Subcutaneous abdominal adipose tissue (tissue), 5 donors: ENCODE data around the gene ORAI3.
A peak's percentile ranks its signal among the peaks of the same experiment; 100 is the strongest.
"Not testable (repeated sequence)": the region's sequence is repeated elsewhere in the genome, so short reads cannot be mapped to it uniquely, and the experiment has no call there.

Source experiments
- H3K27ac ChIP-seq: one replicate; pipeline ENCODE4 v1.7.0; 2013; ENCODE audit warnings: low read depth, mild to moderate bottlenecking, inconsistent platforms, low read length, moderate library complexity
- H3K27me3 ChIP-seq, 5 donors: one replicate each; pipeline ENCODE4 v1.7.0; 2013; ENCODE audit warnings: low read length in 5 of 5, inconsistent platforms in 1 of 5; ENCODE audit not compliant: control insufficient read depth in 5 of 5, insufficient read depth in 4 of 5
- H3K36me3 ChIP-seq, 5 donors: one replicate each; pipeline ENCODE4 v1.7.0; 2013; ENCODE audit warnings: low read length in 5 of 5; ENCODE audit not compliant: control insufficient read depth in 5 of 5, insufficient read depth in 5 of 5
- H3K4me1 ChIP-seq, 5 donors: one replicate each; pipeline ENCODE4 v1.7.0; 2013; ENCODE audit warnings: low read length in 5 of 5, mild to moderate bottlenecking in 3 of 5, moderate library complexity in 1 of 5; ENCODE audit not compliant: control insufficient read depth in 5 of 5, insufficient read depth in 5 of 5
- H3K4me3 ChIP-seq, 5 donors: one replicate each; pipeline ENCODE4 v1.7.0; 2013; ENCODE audit warnings: low read length in 5 of 5, low read depth in 1 of 5
- H3K9ac ChIP-seq, 5 donors: one replicate each; pipeline ENCODE4 v1.7.0; 2013; ENCODE audit warnings: low read length in 5 of 5, mild to moderate bottlenecking in 4 of 5, moderate library complexity in 3 of 5
- H3K9me3 ChIP-seq, 5 donors: one replicate each; pipeline ENCODE4 v1.7.0; 2013; ENCODE audit warnings: low read length in 5 of 5; ENCODE audit not compliant: control insufficient read depth in 5 of 5
- donor health status: healthy.
- donor health status: healthy.
- donor health status: healthy.
- donor health status: healthy.
- donor health status: healthy.

ORAI3 gene

DNA sequence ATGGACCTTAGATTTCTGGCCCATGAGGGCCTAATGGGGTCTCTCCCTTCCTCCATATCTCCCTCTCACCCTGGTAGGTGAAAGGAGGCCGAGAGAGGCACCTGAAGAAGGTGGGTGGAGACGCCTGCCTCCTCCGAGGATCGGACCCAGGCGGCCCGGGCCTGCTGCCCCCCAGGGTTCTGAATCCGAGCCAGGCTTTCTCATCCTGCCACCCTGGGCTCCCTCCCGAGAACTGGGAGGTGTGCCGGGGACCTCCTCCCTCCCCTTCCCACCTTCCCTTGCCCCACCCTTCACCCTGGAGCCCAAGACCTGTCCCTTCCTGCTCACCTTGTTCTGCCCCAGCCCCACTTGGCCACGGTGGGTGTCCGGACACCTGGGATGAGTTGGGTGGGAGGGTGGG is 20.5 kb upstream of the ORAI3 start:
- Histone ChIP-seq H3K4me3 (no peak overlapping the region), H3K27me3 (no peaks in the 10 kb centered on the region), H3K9ac (no peak overlapping the region), H3K27ac (no peak overlapping the region), H3K36me3 (peaks cover 7 to 54% (median 28%) of the 10 kb centered on the region in 5 donors), H3K9me3 (no peaks in the 10 kb centered on the region), H3K4me1 (peaks cover 1 to 11% (median 8%) of the 10 kb centered on the region in 5 donors)

DNA sequence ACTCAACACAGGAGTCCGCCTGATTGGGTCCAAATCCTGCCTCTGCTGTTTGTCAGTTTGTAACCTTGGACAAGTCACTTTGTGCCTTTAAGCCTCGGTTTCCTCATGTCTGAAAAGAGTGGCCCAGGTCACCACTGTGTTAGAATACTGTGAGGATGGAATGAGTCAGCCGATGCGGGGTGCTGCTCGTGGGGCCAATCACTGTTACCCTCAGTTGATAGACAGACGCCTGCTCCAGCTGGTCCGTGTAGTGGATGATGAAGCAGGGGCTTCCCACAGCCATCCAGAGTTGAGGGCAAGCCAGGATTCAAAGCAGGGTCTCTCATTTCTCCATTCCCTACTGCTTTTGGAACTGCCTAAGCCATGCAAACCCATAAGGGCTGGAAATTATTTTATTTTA is 19.7 kb upstream of the ORAI3 start:
- no peak overlapping the region for H3K27ac ChIP-seq
- no peak overlapping the region for H3K9ac ChIP-seq

DNA sequence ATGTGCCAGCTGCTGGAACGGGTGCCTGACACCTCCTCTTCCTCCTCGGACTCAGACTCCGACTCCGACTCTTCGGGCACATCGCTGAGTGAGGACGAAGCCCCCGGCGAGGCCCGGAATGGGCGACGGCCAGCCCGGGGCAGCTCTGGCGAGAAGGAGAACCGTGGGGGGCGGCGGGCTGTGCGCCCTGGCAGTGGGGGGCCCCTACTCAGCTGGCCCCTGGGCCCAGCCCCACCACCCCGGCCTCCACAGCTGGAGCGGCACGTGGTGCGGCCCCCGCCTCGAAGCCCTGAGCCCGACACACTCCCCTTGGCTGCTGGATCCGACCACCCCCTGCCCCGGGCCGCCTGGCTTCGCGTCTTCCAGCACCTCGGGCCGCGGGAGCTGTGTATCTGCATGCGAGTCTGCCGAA is 18.7 kb upstream of the ORAI3 start:
- Histone ChIP-seq H3K27ac (no peak overlapping the region), H3K36me3 (peaks cover 7 to 58% (median 28%) of the 10 kb centered on the region in 5 donors), H3K27me3 (no peaks in the 10 kb centered on the region), H3K4me3 (no peak overlapping the region), H3K4me1 (peaks cover 0 to 3% (median 0%) of the 10 kb centered on the region in 5 donors), H3K9me3 (no peaks in the 10 kb centered on the region), H3K9ac (no peak overlapping the region)

More for the DNA sequence above, 19.7 kb upstream of the ORAI3 start:
- Histone ChIP-seq H3K9me3 (no peaks in the 10 kb centered on the region), H3K27me3 (no peaks in the 10 kb centered on the region), H3K36me3 (peaks cover 7 to 54% (median 28%) of the 10 kb centered on the region in 5 donors), H3K4me3 (no peak overlapping the region), H3K4me1 (peaks cover 1 to 9% (median 8%) of the 10 kb centered on the region in 5 donors)

DNA sequence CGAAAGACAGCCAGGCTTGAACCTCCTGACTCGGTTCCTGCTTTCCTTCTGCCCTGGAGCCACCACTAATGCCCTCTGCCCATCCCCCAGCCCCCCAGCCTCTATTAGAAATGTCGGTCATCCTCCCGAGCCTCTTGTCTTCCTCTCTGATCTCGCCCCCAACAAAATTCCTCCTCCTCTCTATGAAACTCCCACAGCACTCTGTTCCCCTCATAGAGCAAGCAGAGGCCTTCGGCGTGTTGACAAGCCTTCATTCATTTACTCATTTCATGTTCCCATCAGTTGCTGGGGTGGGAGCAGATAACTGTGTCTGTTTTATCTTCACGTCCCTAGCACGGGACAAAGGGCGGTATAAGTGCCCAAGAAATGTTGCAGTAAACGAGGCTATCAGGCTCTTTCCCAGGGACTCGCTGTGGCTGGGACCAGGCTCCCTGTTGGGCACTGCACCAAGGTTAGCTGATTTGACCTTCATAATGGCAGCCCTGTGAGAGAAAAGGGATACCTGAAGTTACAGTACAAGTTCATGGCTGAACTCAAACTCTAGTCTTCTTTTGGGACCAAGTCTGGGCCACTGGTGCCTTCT is 17.7 kb upstream of the ORAI3 start:
- peaks cover 7 to 59% (median 29%) of the 10 kb centered on the region in 5 donors for H3K36me3 ChIP-seq
- no peak overlapping the region for H3K9ac ChIP-seq

DNA sequence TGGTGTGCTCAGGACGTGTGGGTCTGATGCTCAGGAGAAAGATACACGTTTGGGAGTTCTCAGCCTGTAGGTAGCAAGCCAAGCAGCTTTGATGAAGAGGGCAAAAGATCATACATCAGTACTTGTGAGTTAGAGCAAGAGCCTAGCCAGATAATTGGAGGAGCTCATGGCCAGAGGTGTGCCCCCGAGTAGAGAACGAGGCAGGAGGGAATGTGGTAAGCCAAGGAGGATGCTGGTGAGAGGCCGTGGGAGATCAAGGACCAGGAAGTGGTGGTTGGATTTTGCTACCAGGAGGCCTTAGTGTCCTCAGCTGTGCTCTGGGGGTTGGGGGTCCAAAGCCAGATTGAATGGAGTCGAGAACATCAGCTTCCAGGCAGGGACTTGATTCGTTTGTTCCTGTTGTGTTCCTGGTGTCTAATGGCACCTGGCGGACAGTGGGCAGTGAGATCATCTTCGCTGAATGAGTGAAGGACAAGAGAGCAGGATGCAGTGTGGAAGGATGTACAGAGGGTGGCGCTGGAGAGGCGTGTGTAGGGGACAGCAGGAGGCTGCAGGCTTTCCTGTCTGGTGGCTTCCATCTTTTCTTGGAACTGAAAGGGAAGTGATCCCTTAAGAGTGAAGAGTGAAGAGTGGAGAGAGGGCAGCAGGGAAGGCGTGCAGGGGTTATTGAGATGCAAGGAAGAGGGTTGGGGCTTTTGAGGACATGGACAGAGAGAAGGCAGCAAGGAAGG is 13.9 kb upstream of the ORAI3 start:
- Histone ChIP-seq H3K9me3 (no peaks in the 10 kb centered on the region), H3K27ac (no peak overlapping the region), H3K4me3 (no peak overlapping the region), H3K36me3 (peaks cover 7 to 43% (median 25%) of the 10 kb centered on the region in 5 donors), H3K4me1 (peaks cover 0 to 10% (median 0%) of the 10 kb centered on the region in 5 donors), H3K27me3 (no peaks in the 10 kb centered on the region), H3K9ac (no peak overlapping the region)

More for the DNA sequence above, 17.7 kb upstream of the ORAI3 start:
- H3K4me3 ChIP-seq, result no peak overlapping the region
- no peaks in the 10 kb centered on the region for H3K27me3 ChIP-seq
- H3K27ac ChIP-seq, result no peak overlapping the region
- H3K9me3 ChIP-seq, result no peaks in the 10 kb centered on the region
- H3K4me1 ChIP-seq, result peaks cover 0 to 4% (median 0%) of the 10 kb centered on the region in 5 donors

DNA sequence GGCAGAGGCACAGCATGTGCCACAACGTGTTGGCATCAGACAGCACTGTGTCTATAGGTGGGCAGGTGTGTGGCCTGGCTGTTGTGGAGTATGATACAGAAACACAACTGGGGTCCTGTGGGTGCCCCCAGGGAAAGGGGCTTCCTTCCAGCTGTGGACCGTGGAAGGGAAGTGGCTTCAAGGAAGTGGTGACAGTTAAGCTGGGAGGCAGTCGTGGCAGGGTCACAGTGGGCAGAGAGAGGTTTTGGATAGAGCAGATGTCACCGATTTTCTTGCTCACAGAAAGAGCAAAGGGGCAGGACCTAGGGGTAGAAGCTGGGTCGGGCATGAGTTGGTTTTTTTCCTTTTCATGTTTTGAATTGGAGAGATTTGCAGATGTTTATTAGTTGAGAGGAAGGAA is 11.2 kb upstream of the ORAI3 start:
- Histone ChIP-seq H3K27ac (no peak overlapping the region), H3K9ac (no peak overlapping the region)

DNA sequence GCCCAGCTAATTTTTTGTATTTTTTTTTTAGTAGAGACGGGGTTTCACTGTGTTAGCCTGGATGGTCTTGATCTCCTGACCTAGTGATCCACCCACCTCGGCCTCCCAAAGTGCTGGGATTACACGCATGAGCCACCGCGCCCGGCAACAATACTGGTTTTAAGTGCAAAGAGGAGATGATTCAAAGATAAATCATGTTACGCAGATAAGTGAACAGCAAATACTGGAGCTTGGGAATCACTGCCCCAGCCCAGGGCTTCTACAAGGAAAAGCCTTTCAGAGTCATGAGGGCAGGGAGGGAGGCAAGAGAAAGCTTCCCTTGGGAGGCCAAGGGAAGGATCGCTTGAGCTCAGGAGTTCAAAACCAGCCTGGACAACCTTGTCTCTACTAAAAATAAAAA is 9.3 kb upstream of the ORAI3 start:
- not testable (repeated sequence) for H3K4me3 ChIP-seq, H3K27ac ChIP-seq, H3K9me3 ChIP-seq, H3K9ac ChIP-seq, H3K27me3 ChIP-seq
- Histone ChIP-seq H3K4me1 (peaks cover 2 to 18% (median 6%) of the 10 kb centered on the region in 5 donors), H3K36me3 (peaks cover 3 to 32% (median 15%) of the 10 kb centered on the region in 5 donors)

More for the DNA sequence above, 11.2 kb upstream of the ORAI3 start:
- no peaks in the 10 kb centered on the region for H3K9me3 ChIP-seq
- no peaks in the 10 kb centered on the region for H3K27me3 ChIP-seq
- peaks cover 2 to 18% (median 6%) of the 10 kb centered on the region in 5 donors for H3K4me1 ChIP-seq
- H3K4me3 ChIP-seq, result no peak overlapping the region
- peaks cover 0 to 24% (median 7%) of the 10 kb centered on the region in 5 donors for H3K36me3 ChIP-seq

DNA sequence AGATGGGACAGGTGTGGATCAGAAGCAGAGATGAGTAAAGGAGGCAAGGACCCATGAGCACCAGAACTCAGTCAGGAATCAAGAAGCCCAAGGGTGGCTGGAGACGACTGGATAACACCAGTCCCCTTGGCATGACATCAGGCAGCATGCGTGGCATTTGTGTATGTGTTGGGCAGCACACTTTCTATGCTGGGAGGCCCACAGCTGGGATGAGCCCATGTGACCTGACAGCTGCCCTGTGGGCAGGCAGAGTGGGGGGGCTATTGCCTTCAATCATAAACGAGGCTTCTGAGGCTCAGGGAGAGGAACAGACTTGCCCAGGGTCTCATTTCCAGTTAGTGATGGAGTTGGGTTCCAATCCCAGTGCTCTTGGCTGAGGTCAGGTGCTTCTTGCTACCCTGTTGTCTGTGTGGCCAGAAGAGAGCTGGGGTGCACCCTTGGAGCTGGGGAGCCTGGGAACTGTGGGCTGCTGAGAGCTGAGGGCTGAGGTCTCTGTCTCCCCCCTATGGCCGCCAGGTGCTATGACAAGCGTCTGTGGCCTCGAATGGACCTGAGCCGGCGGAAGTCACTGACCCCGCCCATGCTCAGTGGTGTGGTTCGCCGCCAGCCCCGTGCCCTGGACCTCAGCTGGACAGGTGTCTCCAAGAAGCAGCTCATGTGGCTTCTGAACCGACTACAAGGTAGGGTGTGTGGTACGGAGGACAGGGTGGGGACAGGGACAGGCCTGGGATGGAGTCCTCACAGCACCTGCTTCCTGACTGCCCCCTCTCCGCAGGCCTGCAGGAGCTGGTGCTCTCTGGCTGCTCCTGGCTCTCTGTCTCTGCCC is 7.1 kb upstream of the ORAI3 start:
- Histone ChIP-seq H3K27ac (no peak overlapping the region), H3K4me3 (peak overlapping the region in 1 of 5 donors; percentile 19), H3K9me3 (no peaks in the 10 kb centered on the region), H3K4me1 (peaks cover 2 to 14% (median 6%) of the 10 kb centered on the region in 5 donors), H3K27me3 (no peaks in the 10 kb centered on the region), H3K36me3 (peaks cover 3 to 34% (median 17%) of the 10 kb centered on the region in 5 donors), H3K9ac (peak overlapping the region in 1 of 5 donors; percentile 41)

DNA sequence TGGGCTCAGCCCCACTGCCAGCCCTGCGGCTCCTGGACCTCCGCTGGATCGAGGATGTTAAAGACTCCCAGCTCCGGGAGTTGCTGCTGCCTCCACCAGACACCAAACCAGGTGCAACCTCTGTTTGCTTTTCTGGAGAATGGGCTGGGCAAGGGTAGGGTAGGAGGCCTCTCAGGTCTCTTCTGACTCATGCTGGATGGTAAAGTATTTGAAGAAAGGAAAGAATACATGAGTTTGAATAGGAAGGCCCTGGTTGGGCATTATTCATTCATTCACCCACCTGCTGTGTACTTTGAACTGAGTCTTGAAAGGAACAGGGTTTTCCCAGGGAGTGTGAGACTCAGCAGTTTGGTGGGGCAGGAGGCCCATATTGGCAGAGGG is 6.5 kb upstream of the ORAI3 start:
- peaks cover 3 to 35% (median 19%) of the 10 kb centered on the region in 5 donors for H3K36me3 ChIP-seq
- H3K4me3 ChIP-seq, result no peak overlapping the region
- no peaks in the 10 kb centered on the region for H3K9me3 ChIP-seq
- H3K4me1 ChIP-seq, result peaks cover 2 to 14% (median 6%) of the 10 kb centered on the region in 5 donors
- no peak overlapping the region for H3K27ac ChIP-seq
- H3K9ac ChIP-seq, result peak overlapping the region in 1 of 5 donors; percentile 41
- H3K27me3 ChIP-seq, result no peaks in the 10 kb centered on the region
